Spleen (tissue), 11 donors: ENCODE results near the gene NDST3. TPM values are rescaled to one million over a fixed set of nuclear protein-coding genes. Genes with fewer than 3 reads are reported as not detected.
A peak's percentile ranks its signal among the peaks of the same experiment; 100 is the strongest.

ENCODE experiments used
- DNase-seq: peaks from one replicate; pipeline ENCODE4 v3.0.0-alpha.2; 2020
- H3K27ac ChIP-seq, 8 donors: fragments of 200-600 bp; sonication (generic) in 7 of 8; 1 replicate in 4 of 8; 2 replicates in 4 of 8; pipeline versions ENCODE4 v1.5.0 to v1.8.0; 2016 to 2021; ENCODE audit warnings: inconsistent platforms in 4 of 8, mild to moderate bottlenecking in 4 of 8, moderate library complexity in 1 of 8
- H3K27me3 ChIP-seq, 7 donors: fragments of 200-600 bp; sonication (generic) in 6 of 7; replicated peaks in 1 of 7; 1 replicate in 4 of 7; 2 replicates in 3 of 7; pipeline versions ENCODE4 v1.5.0 to v1.8.0; 2016 to 2021; ENCODE audit warnings: inconsistent platforms in 3 of 7, mild to moderate bottlenecking in 1 of 7
- H3K36me3 ChIP-seq, 6 donors: fragments of 200-600 bp; sonication (generic) in 5 of 6; 1 replicate in 4 of 6; 2 replicates in 2 of 6; pipeline versions ENCODE4 v1.5.0 to v1.8.0; 2016 to 2021; ENCODE audit warnings: inconsistent platforms in 2 of 6
- H3K4me1 ChIP-seq, 6 donors: fragments of 200-600 bp; sonication (generic) in 5 of 6; 1 replicate in 3 of 6; 2 replicates in 3 of 6; pipeline versions ENCODE4 v1.5.0 to v1.8.0; 2016 to 2021; ENCODE audit warnings: inconsistent platforms in 3 of 6
- H3K4me3 ChIP-seq, 8 donors: fragments of 200-600 bp; sonication (generic) in 7 of 8; 1 replicate in 4 of 8; 2 replicates in 4 of 8; pipeline versions ENCODE4 v1.5.0 to v1.8.0; 2016 to 2021; ENCODE audit warnings: inconsistent platforms in 4 of 8, mild to moderate bottlenecking in 4 of 8, moderate library complexity in 2 of 8
- H3K9me3 ChIP-seq, 8 donors: fragments of 200-600 bp; sonication (generic) in 7 of 8; 1 replicate in 4 of 8; 2 replicates in 4 of 8; pipeline versions ENCODE4 v1.5.0 to v1.8.0; 2016 to 2021; ENCODE audit warnings: inconsistent platforms in 4 of 8
- CTCF ChIP-seq, 11 experiments: fragments of 200-600 bp in 7 of 11; fragments of 450-650 bp in 4 of 11; sonication (generic) in 4 of 11; IDR thresholded peaks in 8 of 11; conservative IDR thresholded peaks in 3 of 11; 1 replicate in 7 of 11; 2 replicates in 4 of 11; pipeline versions ENCODE4 v1.4.0 to v1.8.0; 2016 to 2021; ENCODE audit warnings: antibody characterized with exemption in 11 of 11, inconsistent platforms in 4 of 11, mild to moderate bottlenecking in 1 of 11
- POLR2A ChIP-seq, 3 donors: fragments of 450-650 bp; IDR thresholded peaks; one replicate each; pipeline ENCODE4 v1.5.1; 2017; ENCODE audit warnings: antibody characterized with exemption in 3 of 3, mild to moderate bottlenecking in 1 of 3
- POLR2AphosphoS5 ChIP-seq, 3 donors: sonication (generic); formaldehyde crosslinking; IDR thresholded peaks; one replicate each; pipeline ENCODE4 v1.5.1; 2017; ENCODE audit warnings: antibody characterized with exemption in 3 of 3
- WGBS, 5 donors: extraction: QIAGEN DNeasy Blood & Tissue Kit in 3 of 5; methylation state at CpG; one replicate each; pipeline versions ENCODE4 v1.1.5 to v1.1.7; 2013 to 2018; 5-methylcytosine and 5-hydroxymethylcytosine counted together
- intact Hi-C: fragments of 100-400 bp; cut with DNase I; formaldehyde crosslinking; loops from one replicate; pipeline ENCODE4 v1.15.0; 2023; ENCODE audit warnings: low total_unique reads
- polyA plus RNA-seq, 3 donors: library from polyadenylated mRNA; stranded (reverse); fragments of 200-250 nt; gene quantifications; one replicate each; pipeline ENCODE4 v1.2.1, GENCODE V29; 2013
- total RNA-seq, 7 donors: library from RNA; depleted of rRNA in 3 of 7; stranded (reverse); fragments of >200 nt in 3 of 7; fragmentation: NEBNext Ultra II Directional in 4 of 7; extraction: Animal tissue kit (Norgen Biotek cat#: 25700) in 4 of 7; gene quantifications; one replicate each; pipeline versions ENCODE4 v1.1.0 to v1.2.1, GENCODE V29; 2016 to 2021
- donor health status: healthy with polysubstance abuse.
- donor health status: DM: no; HTN: no; CAD: no; lungs with moderate emphysema.
- donor health status: DM: no; HTN: no; CAD: no.
- donor health status: Bipolar disorder and iron deficiency.
- donor health status: healthy.
- donor health status: DM: no; HTN: no; CAD: no.
- donor health status: DM: yes; HTN: yes; CAD: no.

The NDST3 gene
- total and polyA plus RNA-seq, 10 donors, result 0.24 to 21.9 (median 5.7) TPM

- Histone ChIP-seq H3K4me3 (no peak overlapping the region), H3K36me3 (no peaks in the 10 kb centered on the region), H3K27me3 (peaks cover 0 to 19% (median 6%) of the 10 kb centered on the region in 7 donors), H3K9me3 (no peaks in the 10 kb centered on the region), H3K27ac (no peak overlapping the region), H3K4me1 (peaks cover 0 to 8% (median 0%) of the 10 kb centered on the region in 6 donors)
- WGBS, 5 donors, result 73 to 88% (median 78%) methylated on average over 3 of the region's 3 CpGs
- DNase-seq, result no peak
- TF ChIP-seq POLR2A (IDR thresholded peaks at IDR 0.05), result no peak
- TF ChIP-seq CTCF (IDR thresholded peaks at IDR 0.05 in 8 of 11, conservative IDR thresholded peaks at IDR 0.05 in 3 of 11), result no peak
- no peak for TF ChIP-seq POLR2AphosphoS5 (IDR thresholded peaks at IDR 0.05)
- intact Hi-C loops, result no loop called here
Observed at GRCh38 chr4:118268780-118269179, 234.5 kb downstream of the NDST3 start.

- Histone ChIP-seq H3K9me3 (no peaks in the 10 kb centered on the region), H3K4me3 (no peak overlapping the region), H3K4me1 (peaks cover 0 to 4% (median 0%) of the 10 kb centered on the region in 6 donors), H3K36me3 (no peaks in the 10 kb centered on the region), H3K27ac (no peak overlapping the region), H3K27me3 (peaks cover 0 to 8% (median 3%) of the 10 kb centered on the region in 7 donors)
- intact Hi-C loops, result no loop called here
- TF ChIP-seq CTCF (IDR thresholded peaks at IDR 0.05 in 8 of 11, conservative IDR thresholded peaks at IDR 0.05 in 3 of 11) (peak in 8 of 11 experiments; percentile 29 to 63 (median 56)), POLR2A (IDR thresholded peaks at IDR 0.05) (no peak)
- 3 to 9% (median 4%) methylated on average over 2 of the region's 2 CpGs for WGBS, 5 donors
- no peak for DNase-seq
Observed at GRCh38 chr4:118270492-118270891, 236.2 kb downstream of the NDST3 start.

- Histone ChIP-seq H3K36me3 (no peaks in the 10 kb centered on the region), H3K9me3 (no peaks in the 10 kb centered on the region), H3K4me3 (no peak overlapping the region), H3K4me1 (no peaks in the 10 kb centered on the region), H3K27ac (no peak overlapping the region), H3K27me3 (peaks cover 0 to 5% (median 0%) of the 10 kb centered on the region in 7 donors)
- WGBS, 5 donors, result 84 to 94% (median 93%) methylated on average over 2 of the region's 2 CpGs
- intact Hi-C loops, result no loop called here
- no peak for TF ChIP-seq POLR2A (IDR thresholded peaks at IDR 0.05)
- TF ChIP-seq POLR2AphosphoS5 (IDR thresholded peaks at IDR 0.05), result no peak
- no peak for TF ChIP-seq CTCF (IDR thresholded peaks at IDR 0.05 in 8 of 11, conservative IDR thresholded peaks at IDR 0.05 in 3 of 11)
- DNase-seq, result no peak
Observed at GRCh38 chr4:118271788-118272187, 237.5 kb downstream of the NDST3 start.

- intact Hi-C loops, result no loop called here
- no peak overlapping the region for H3K27ac ChIP-seq
- H3K4me1 ChIP-seq, result peaks cover 0 to 11% (median 5%) of the 10 kb centered on the region in 6 donors
- no peak overlapping the region for H3K4me3 ChIP-seq
- no peak for DNase-seq
- peaks cover 0 to 5% (median 0%) of the 10 kb centered on the region in 7 donors for H3K27me3 ChIP-seq
- H3K9me3 ChIP-seq, result no peaks in the 10 kb centered on the region
- WGBS, 5 donors, result 81 to 100% (median 90%) methylated on average over 1 of the region's 1 CpG
- TF ChIP-seq POLR2AphosphoS5 (IDR thresholded peaks at IDR 0.05) (no peak), POLR2A (IDR thresholded peaks at IDR 0.05) (no peak), CTCF (IDR thresholded peaks at IDR 0.05 in 8 of 11, conservative IDR thresholded peaks at IDR 0.05 in 3 of 11) (no peak)
- H3K36me3 ChIP-seq, result no peaks in the 10 kb centered on the region
Observed at GRCh38 chr4:118273642-118274041, 239.4 kb downstream of the NDST3 start.
